ENCODE data around the gene CRADD.

DNA sequence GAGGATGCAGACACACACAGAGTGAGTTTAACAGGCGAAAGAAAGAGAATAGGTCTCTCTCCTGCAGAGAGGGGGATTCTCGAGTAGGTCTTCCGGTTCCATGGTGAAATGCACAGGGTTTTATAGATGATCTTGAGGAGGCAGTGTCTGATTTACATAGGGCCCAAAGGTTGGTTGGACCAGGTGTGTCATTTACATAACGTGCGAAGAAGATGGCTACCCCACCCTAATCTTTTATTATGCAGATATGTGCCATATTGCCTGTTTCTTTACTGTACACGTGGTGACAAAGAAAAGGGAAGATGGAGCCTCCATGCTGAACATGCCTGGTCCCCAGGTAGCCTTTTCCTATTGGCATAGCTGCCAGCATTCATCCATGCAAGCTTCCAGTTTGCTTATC is 219.8 kb downstream of the CRADD start:
- TF ChIP-seq POLR2A (IDR thresholded peaks at IDR 0.05) (no peak), EP300 (IDR thresholded peaks at IDR 0.05) (no peak)
- TF ChIP-seq, protein P1, sequence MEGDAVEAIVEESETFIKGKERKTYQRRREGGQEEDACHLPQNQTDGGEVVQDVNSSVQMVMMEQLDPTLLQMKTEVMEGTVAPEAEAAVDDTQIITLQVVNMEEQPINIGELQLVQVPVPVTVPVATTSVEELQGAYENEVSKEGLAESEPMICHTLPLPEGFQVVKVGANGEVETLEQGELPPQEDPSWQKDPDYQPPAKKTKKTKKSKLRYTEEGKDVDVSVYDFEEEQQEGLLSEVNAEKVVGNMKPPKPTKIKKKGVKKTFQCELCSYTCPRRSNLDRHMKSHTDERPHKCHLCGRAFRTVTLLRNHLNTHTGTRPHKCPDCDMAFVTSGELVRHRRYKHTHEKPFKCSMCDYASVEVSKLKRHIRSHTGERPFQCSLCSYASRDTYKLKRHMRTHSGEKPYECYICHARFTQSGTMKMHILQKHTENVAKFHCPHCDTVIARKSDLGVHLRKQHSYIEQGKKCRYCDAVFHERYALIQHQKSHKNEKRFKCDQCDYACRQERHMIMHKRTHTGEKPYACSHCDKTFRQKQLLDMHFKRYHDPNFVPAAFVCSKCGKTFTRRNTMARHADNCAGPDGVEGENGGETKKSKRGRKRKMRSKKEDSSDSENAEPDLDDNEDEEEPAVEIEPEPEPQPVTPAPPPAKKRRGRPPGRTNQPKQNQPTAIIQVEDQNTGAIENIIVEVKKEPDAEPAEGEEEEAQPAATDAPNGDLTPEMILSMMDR (IDR thresholded peaks at IDR 0.05), result no peak
